Left forelimb (tissue), 1 donor: ENCODE measurements around the gene RHBDL3.
A peak's percentile ranks its signal among the peaks of the same experiment; 100 is the strongest.
"Not testable (repeated sequence)": the region's sequence is repeated elsewhere in the genome, so short reads cannot be mapped to it uniquely, and the experiment has no call there.

Experiments used
- DNase-seq: peaks from one replicate; pipeline ENCODE4 v3.0.0-alpha.2; 2018; ENCODE audit warnings: low spot score

The RHBDL3 gene

GRCh38 chr17:32323811-32324491 lies 58.3 kb downstream of the RHBDL3 start:
- DNase-seq = no peak

- DNase-seq = no peak
Observed at GRCh38 chr17:32327911-32328310, 62.3 kb downstream of the RHBDL3 start.

GRCh38 chr17:32330147-32330546 lies 64.5 kb downstream of the RHBDL3 start:
- no peak for DNase-seq

- DNase-seq = no peak
Observed at GRCh38 chr17:32331243-32332040, 65.8 kb downstream of the RHBDL3 start.

GRCh38 chr17:32333187-32333586 lies 67.6 kb downstream of the RHBDL3 start:
- no peak for DNase-seq

GRCh38 chr17:32335046-32335445 lies 69.4 kb downstream of the RHBDL3 start:
- no peak for DNase-seq

- DNase-seq = no peak
Observed at GRCh38 chr17:32335687-32336086, 70.1 kb downstream of the RHBDL3 start.

- no peak for DNase-seq
Observed at GRCh38 chr17:32341141-32341856, 75.7 kb downstream of the RHBDL3 start.

GRCh38 chr17:32341857-32342602 lies 76.4 kb downstream of the RHBDL3 start, which contains the start of gene C17orf75:
Gene C17orf75, minus strand, starts transcription at chr17:32342173. Its CDS starts 34 bp downstream, at chr17:32342139.
- peak; percentile 87 for DNase-seq

- DNase-seq = no peak
Observed at GRCh38 chr17:32342603-32343325, 77.1 kb downstream of the RHBDL3 start.

GRCh38 chr17:32345951-32346600 lies 80.4 kb downstream of the RHBDL3 start:
- DNase-seq = no peak

- DNase-seq = no peak
Observed at GRCh38 chr17:32348483-32348800, 82.8 kb downstream of the RHBDL3 start.

- peak; percentile 67 for DNase-seq
Observed at GRCh38 chr17:32349503-32349853, 83.8 kb downstream of the RHBDL3 start.

GRCh38 chr17:32349854-32350665 lies 84.4 kb downstream of the RHBDL3 start, which contains the start of gene ZNF207:
Gene ZNF207, plus strand, starts transcription at chr17:32350157. Its CDS starts 129 bp downstream, at chr17:32350286.
- DNase-seq = peak; percentile 95

GRCh38 chr17:32350666-32351418 lies 85.2 kb downstream of the RHBDL3 start:
- DNase-seq = no peak

- not testable (repeated sequence) for DNase-seq
Observed at GRCh38 chr17:32352734-32353133, 87.1 kb downstream of the RHBDL3 start.

- DNase-seq = no peak
Observed at GRCh38 chr17:32355649-32356377, 90.2 kb downstream of the RHBDL3 start.

- no peak for DNase-seq
Observed at GRCh38 chr17:32356378-32356743, 90.7 kb downstream of the RHBDL3 start.

GRCh38 chr17:32356750-32357149 lies 91.1 kb downstream of the RHBDL3 start:
- no peak for DNase-seq
